Activated T-cell treated with anti-CD3 and anti-CD28 coated beads, Interleukin-2, amount 50 U/mL, for 1 hour (primary cell): ENCODE results near the gene SLTM.
"Not testable (repeated sequence)": the region's sequence is repeated elsewhere in the genome, so short reads cannot be mapped to it uniquely, and the experiment has no call there.

Experiments
- DNase-seq: peaks from one replicate; pipeline ENCODE4 v3.0.0-alpha.2; 2020

The SLTM gene

DNA sequence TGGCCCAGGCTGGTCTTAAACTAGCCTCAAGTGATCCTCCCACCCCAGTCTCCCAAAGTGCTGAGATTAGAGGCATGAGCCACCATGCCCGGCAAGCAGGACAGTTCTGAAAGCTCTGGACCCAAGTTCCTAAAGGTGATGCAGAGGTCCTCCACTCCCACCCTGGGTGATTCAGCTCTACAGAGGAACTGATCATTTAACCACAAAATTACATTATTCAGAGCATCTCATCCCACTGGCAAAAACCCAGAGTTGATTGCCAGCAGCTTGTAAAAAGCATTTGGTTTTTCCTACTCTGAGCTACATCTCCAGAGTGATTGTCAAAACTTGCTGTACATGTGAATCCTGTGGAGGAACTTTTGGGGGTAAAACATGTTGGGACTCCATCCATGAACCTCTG is 60.2 kb downstream of the SLTM start:
- no peak for DNase-seq

DNA sequence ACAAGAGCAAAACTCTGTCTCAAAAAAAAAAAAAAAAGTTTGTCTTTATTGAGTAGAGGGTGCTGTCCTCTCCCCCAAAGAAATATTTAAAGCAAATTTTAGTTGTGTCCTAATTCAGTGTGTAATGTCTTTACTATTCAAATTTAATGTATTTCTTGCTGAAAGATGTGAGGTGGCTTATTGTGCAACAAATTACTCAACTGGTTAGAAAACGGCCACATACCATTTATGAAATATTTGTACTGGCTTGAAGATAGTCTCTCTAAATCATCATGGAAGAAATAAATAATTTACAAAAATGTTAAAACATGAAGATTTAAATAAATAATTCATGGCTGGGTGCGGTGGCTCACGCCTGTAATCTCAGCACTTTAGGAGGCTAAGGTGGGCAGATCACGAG is 63.0 kb downstream of the SLTM start:
- DNase-seq, result no peak

DNA sequence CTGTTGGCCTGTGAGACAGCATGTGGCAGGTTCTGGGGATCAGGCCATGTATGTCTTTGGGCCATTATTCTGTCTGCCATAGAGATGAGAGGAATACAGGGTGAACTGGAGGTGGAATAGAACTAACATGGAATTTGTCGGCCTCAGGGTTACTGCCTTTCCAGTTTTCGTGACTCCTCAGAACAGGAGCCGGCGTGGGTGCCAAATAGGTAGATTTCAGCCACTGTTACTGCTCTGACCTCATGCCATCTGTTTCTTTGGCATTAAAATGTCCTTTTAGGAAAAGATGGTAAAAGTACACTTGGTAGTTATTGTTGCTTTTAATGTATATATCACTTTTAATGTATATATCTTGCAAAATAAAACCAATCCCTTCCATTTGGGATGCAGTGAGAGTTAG is 65.6 kb downstream of the SLTM start:
- DNase-seq, result no peak

DNA sequence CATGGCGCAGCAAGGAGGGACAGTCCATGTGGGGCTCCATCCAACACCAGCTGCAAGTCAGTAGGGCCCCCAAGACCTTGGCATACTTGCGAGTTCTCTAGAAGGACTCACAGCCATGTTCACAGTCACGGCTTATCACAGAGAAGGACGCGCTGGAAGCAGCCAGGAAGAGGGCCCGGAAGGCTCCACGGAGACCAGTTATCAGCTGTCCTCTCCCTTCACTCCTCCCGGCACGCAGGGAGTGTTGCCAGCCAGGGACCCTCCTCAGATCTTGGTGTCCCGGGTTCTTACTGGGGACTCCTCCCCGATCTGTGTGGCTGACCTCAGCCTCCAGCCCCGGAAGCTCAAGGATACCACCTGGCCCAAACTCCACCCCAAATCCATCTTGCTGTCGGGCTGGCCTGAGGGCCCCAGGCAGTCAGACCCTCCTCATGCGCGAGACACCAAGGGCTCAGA is 68.0 kb downstream of the SLTM start:
- DNase-seq, result no peak

DNA sequence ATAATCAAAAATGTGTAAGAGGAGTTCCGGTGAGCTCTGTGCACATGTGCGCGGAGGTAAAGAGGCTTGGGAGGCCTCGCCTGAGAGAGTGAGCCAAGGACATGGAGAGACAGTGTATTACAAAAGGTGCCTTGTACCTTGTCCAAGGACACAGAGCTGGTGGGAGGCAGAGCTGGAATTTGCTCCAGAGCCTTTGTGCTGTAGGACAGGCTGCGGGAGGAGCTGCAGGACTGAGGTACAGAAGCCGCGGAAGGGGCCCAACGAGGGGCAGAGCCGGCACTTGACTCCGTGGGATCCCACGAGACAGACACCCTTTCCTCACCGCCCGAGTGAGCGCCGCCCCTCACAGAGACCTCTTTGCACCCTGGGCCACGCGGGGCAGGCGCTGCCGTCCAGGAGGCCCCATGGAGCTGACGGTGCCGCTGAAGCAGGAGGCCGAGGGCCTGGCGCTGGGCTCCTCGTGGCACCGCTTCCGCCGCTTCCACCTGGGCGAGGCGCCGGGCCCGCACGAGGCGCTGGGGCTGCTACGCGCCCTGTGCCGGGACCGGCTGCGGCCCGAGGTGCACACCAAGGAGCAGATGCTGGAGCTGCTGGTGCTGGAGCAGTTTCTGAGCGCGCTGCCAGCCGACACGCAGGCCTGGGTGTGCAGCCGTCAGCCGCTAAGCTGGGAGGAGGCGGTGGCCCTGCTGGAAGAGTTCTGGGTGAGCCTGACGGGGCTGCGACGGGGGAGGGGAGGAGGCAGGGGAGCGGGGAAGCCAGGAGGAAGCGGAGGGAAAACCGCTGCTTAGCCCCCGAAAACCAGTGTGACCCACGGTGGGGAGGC is 68.7 kb downstream of the SLTM start:
- peak; percentile 24 for DNase-seq

DNA sequence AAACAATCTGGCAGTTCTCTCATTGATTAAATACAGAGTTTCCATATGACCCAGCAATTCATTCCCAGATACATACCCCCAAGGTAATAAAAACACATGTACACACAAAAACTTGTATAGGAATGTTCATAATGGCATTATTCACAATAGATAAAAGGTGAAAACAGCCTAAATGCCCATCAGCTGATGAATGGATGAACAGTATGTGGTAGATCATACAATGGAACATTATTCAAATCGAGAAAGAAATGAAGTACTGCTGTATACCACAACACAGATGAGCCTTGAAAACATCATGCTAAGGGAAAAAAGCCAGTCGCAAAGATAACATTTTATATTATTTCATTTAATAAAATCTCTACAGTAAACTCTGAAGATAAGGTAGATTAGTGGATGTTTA is 71.2 kb downstream of the SLTM start:
- no peak for DNase-seq

DNA sequence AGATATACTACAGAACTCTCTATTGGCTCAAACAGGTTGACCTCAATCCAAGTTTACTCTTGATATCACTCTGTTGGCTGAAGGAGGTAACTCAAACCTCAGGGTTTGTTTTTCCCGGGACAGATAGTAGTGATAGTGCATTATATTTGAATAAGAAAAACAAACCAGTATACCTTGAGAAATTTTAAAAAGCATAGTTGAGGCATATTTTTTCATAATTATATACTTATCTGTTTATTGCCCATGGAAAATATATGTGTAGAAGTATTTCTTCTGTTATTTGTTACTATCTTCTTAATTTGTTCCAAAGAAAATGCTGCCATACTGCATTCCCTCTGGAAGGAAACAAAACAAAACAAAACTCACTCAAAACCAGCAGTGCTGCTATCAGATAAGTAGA is 76.9 kb downstream of the SLTM start:
- DNase-seq, result not testable (repeated sequence)

DNA sequence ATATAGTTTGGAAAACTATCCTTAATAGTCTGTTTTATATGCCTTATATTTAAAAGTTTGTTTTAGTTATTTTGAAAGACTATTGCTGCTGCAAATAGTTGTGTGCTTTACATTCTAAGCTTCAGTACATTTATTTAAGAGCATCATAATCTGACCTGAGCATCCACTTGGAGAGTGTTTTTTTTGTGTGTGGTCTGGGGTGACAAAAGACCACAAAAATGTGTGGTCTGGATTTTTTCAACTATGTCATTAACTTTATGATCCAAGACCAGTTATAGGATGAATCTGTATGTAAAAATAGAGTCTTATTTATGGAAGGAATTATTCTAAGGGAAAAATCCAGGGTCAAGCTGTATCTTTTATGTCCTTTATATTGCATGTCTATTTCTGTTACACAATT is 77.4 kb downstream of the SLTM start:
- DNase-seq, result no peak

DNA sequence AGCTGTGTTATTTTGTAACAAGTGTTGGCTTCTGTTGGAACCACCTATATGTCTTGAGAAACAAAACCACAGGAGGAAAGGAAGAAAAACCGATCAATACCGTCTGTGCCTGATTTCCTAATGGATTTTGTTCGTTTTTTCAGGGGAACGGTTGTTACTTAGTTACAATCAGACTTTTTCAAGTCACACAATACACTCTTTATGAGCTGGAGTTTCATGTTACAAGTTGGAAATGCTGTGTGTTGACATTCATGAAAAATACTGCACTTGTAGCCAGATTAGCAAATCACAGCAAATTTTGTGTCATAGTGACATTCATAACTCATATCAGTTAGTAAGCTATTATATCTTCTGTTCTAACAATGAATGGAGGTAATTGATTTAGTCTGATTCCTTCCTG is 78.9 kb downstream of the SLTM start:
- DNase-seq, result no peak

DNA sequence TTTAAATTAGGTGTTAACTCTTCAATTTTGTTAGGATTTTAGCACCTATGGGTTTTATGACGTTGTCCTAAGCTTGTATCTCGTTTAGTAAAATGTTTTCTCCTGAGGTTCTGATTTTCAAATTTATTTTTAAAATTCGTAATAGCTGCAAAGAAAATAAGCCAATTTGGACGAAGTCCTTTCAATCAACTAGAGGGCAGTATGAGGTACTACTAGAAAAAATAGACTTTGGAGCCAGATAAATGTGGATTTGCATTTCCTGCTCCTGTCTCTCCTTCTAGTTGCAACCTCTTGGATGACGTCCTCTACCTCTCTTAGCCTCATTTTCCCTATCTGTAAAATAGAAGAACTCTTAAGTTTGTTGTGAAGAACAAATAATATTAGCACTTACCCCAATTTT is 81.1 kb downstream of the SLTM start:
- DNase-seq, result no peak

DNA sequence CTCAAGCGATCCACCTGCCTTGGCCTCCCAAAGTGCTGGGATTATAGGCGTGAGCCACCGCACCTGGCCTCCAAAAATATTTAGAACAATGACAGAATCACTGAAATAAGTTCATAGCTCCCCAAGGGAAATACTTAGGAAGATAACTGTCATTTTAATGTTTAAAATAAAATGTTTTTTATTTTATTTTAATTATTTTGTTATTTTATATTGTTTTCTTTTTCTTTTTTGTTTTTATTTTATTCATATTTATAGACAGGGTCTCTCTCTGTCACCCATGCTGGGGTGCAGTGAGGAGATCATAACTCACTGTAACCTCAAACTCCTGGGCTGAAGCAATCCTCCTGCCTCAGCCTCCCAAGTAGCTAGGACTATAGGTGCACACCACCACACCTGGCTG is 82.3 kb downstream of the SLTM start:
- not testable (repeated sequence) for DNase-seq

DNA sequence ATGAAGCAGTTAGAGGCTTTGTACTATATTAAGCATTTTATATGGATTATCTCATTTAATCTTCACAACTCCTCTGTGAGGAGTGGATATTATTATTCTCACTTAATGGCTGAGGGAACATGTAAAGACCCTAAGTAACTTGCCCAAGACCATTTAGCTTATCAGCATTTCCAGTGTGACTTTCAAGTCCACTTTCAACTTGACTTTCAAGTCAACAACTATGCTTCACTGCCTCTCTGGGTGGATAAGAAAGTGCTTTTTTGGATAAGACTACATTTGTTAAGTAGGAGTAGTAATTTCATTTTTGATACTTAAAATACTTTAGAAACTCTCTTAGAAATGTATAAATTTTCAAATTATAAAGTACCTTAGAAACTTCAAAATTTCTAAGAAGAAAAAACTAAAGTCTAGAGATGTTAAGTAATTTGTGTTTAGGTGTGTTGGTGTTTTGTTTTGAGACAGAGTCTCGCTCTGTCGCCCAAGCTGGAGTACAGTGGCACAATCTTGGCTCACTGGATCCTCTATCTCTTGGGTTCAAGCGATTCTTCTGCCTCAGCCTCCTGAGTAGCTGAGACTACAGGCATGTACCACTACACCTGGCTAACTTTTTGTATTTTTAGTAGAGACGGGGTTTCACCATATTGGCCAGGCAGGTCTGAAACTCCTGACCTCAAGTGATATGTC is 90.6 kb downstream of the SLTM start:
- no peak for DNase-seq

DNA sequence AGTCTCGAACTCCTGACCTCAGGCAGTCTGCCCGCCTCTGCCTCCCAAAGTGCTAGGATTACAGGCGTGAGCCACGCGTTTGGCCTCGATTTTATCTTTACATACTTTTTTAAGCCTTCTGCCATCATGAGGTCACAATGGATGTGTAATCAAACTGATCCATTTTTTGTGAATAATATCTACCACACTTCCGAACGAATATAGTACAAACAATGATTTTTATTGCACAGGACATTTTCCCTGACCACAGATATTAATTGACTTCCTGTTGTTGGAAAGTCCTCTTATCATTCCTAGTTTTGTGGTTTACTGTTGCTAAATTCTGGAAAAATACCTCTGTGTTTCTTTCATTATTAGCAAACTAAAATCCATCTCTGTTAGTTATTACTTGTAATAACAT is 93.4 kb downstream of the SLTM start:
- DNase-seq, result no peak

DNA sequence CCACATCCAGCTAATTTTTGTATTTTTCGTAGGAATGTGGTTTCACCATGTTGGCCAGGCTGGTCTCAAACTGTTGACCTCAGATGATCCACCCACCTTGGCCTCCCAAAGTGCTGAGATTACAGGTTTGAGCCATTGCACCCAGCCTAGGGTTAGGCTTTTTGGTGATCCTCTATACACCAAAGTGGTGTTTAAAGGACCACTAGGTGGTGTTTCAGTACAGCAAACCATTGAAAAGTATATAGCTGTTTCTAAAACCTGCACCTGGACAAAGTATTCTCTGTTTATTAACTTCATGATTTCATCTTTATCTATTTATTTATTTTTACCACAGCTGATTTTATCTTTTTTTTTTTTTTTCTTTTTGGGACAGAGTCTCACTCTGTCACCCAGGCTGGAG is 94.0 kb downstream of the SLTM start:
- no peak for DNase-seq

DNA sequence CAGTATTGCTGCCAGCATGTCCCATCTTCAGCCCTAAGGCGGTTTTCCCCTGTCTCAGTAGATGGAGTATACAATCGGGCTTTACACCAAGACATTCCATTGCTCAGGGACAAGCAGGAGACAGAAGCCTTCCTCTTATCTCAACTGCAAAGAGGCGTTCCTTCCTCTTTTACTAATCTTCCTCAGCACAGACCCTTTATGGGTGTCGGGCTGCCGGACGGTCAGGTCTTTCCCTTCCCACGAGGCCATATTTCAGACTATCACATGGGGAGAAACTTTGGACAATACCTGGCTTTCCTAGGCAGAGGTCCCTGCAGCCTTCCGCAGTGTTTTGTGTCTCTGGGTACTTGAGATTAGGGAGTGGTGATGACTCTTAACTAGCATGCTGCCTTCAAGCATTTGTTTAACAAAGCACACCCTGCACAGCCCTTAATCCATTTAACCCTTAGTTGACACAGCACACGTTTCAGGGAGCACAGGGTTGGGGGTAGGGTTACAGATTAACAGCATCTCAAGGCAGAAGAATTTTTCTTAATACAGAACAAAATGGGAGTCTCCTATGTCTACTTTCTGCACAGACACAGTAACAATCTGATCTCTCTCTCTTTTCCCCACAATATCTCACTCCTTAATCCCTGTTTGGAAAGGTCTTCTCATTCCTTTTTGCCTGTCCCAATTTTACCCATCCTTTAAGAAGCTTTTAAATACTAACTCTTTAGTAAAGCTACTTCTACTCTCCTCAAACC is 99.6 kb downstream of the SLTM start:
- not testable (repeated sequence) for DNase-seq

DNA sequence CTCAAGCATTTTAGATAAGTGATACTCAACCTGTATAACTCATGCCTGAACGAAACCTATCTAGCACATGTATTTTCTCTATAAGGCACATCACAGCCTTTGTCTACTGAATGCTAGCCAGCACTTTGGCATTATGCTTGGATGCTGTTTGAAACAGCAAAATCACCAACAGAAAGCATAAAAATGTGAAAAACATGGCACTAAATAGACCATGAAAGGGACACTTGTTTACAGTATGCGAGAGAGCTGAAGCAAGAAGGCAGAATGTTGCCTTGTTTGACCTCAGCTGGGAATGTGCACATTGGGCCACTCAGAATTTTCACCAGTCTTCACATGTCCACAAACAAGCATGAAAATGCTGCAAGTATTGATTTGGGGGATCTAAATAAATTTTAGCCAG is 102.9 kb downstream of the SLTM start:
- no peak for DNase-seq
